ENCODE measurements around the gene NUP93. TPM values are rescaled to one million over a fixed set of nuclear protein-coding genes. Genes with fewer than 3 reads are reported as not detected.
A peak's percentile ranks its signal among the peaks of the same experiment; 100 is the strongest.
"Not testable (repeated sequence)": the region's sequence is repeated elsewhere in the genome, so short reads cannot be mapped to it uniquely, and the experiment has no call there.

NUP93 gene
- polyA plus RNA-seq, 1 donor from 2014 or later: 237 TPM

GRCh38 chr16:56793492-56793891 lies 63.6 kb downstream of the NUP93 start:
- Histone ChIP-seq H4K20me1 (ENCODE audit: insufficient read depth) (peaks cover 4% of the 10 kb centered on the region), H2AFZ (ENCODE audit: low read depth, low read length) (no peak overlapping the region), H3K9me3 (ENCODE audit: low read length) (no peaks in the 10 kb centered on the region), H3K36me3 (ENCODE audit: insufficient read depth, low read length) (no peaks in the 10 kb centered on the region), H3K4me2 (ENCODE audit: low read length) (no peak overlapping the region), H3K4me3 (ENCODE audit: low read length) (no peak overlapping the region), H3K9ac (ENCODE audit: low read length) (no peak overlapping the region), H3K27ac (ENCODE audit: low read length) (no peak overlapping the region), H3K9me2 (ENCODE audit: insufficient read depth, low read length) (no peaks in the 10 kb centered on the region), H3F3A (ENCODE audit: insufficient read depth, low read length, poor library complexity, severe bottlenecking) (no peaks in the 10 kb centered on the region), H3K27me3 (ENCODE audit: insufficient read depth, low read depth, low read length) (no peaks in the 10 kb centered on the region), H3K79me2 (replicated peaks; ENCODE audit: insufficient read depth, low read length) (peaks cover 55% of the 10 kb centered on the region)
- TF ChIP-seq SMC3 (conservative IDR thresholded peaks at IDR 0.05; ENCODE audit: poor library complexity) (no peak), MXI1 (conservative IDR thresholded peaks at IDR 0.05; ENCODE audit: poor library complexity, severe bottlenecking) (no peak), EZH2 (IDR thresholded peaks at IDR 0.05; ENCODE audit: borderline replicate concordance, insufficient read depth, low read length, poor library complexity, severe bottlenecking) (no peak), CTCF (IDR thresholded peaks at IDR 0.05; ENCODE audit: poor library complexity, severe bottlenecking) (peak; percentile 43), TAF1 (IDR thresholded peaks at IDR 0.05; ENCODE audit: low read depth) (no peak), RAD21 (conservative IDR thresholded peaks at IDR 0.05) (peak; percentile 35), EP300 (conservative IDR thresholded peaks at IDR 0.05; ENCODE audit: poor library complexity, severe bottlenecking) (no peak), POLR2AphosphoS5 (IDR thresholded peaks at IDR 0.05) (no peak)
- TF ChIP-seq, protein P1, sequence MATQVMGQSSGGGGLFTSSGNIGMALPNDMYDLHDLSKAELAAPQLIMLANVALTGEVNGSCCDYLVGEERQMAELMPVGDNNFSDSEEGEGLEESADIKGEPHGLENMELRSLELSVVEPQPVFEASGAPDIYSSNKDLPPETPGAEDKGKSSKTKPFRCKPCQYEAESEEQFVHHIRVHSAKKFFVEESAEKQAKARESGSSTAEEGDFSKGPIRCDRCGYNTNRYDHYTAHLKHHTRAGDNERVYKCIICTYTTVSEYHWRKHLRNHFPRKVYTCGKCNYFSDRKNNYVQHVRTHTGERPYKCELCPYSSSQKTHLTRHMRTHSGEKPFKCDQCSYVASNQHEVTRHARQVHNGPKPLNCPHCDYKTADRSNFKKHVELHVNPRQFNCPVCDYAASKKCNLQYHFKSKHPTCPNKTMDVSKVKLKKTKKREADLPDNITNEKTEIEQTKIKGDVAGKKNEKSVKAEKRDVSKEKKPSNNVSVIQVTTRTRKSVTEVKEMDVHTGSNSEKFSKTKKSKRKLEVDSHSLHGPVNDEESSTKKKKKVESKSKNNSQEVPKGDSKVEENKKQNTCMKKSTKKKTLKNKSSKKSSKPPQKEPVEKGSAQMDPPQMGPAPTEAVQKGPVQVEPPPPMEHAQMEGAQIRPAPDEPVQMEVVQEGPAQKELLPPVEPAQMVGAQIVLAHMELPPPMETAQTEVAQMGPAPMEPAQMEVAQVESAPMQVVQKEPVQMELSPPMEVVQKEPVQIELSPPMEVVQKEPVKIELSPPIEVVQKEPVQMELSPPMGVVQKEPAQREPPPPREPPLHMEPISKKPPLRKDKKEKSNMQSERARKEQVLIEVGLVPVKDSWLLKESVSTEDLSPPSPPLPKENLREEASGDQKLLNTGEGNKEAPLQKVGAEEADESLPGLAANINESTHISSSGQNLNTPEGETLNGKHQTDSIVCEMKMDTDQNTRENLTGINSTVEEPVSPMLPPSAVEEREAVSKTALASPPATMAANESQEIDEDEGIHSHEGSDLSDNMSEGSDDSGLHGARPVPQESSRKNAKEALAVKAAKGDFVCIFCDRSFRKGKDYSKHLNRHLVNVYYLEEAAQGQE (IDR thresholded peaks at IDR 0.05; ENCODE audit: borderline replicate concordance): no peak

GRCh38 chr16:56795011-56795410 lies 65.1 kb downstream of the NUP93 start:
- H3K9me3 ChIP-seq (ENCODE audit: low read length): no peaks in the 10 kb centered on the region
- no peak overlapping the region for H2AFZ ChIP-seq (ENCODE audit: low read depth, low read length)
- H3K27ac ChIP-seq (ENCODE audit: low read length): no peak overlapping the region
- peaks cover 7% of the 10 kb centered on the region for H3K36me3 ChIP-seq (ENCODE audit: insufficient read depth, low read length)
- H3K4me2 ChIP-seq (ENCODE audit: low read length): no peak overlapping the region
- H3K79me2 ChIP-seq (replicated peaks; ENCODE audit: insufficient read depth, low read length): peaks cover 41% of the 10 kb centered on the region
- TF ChIP-seq, protein P1 (IDR thresholded peaks at IDR 0.05; ENCODE audit: borderline replicate concordance): no peak
- no peak for TF ChIP-seq EZH2 (IDR thresholded peaks at IDR 0.05; ENCODE audit: borderline replicate concordance, insufficient read depth, low read length, poor library complexity, severe bottlenecking)
- TF ChIP-seq TAF1 (IDR thresholded peaks at IDR 0.05; ENCODE audit: low read depth): no peak
- no peak for TF ChIP-seq CTCF (IDR thresholded peaks at IDR 0.05; ENCODE audit: poor library complexity, severe bottlenecking)
- no peak for TF ChIP-seq EP300 (conservative IDR thresholded peaks at IDR 0.05; ENCODE audit: poor library complexity, severe bottlenecking)
- no peak for TF ChIP-seq SMC3 (conservative IDR thresholded peaks at IDR 0.05; ENCODE audit: poor library complexity)
- no peak for TF ChIP-seq MXI1 (conservative IDR thresholded peaks at IDR 0.05; ENCODE audit: poor library complexity, severe bottlenecking)
- TF ChIP-seq RAD21 (conservative IDR thresholded peaks at IDR 0.05): no peak
- no peak for TF ChIP-seq POLR2AphosphoS5 (IDR thresholded peaks at IDR 0.05)
- no peak overlapping the region for H3K9ac ChIP-seq (ENCODE audit: low read length)
- H3K9me2 ChIP-seq (ENCODE audit: insufficient read depth, low read length): no peaks in the 10 kb centered on the region
- peaks cover 4% of the 10 kb centered on the region for H4K20me1 ChIP-seq (ENCODE audit: insufficient read depth)
- no peaks in the 10 kb centered on the region for H3K27me3 ChIP-seq (ENCODE audit: insufficient read depth, low read depth, low read length)
- no peaks in the 10 kb centered on the region for H3F3A ChIP-seq (ENCODE audit: insufficient read depth, low read length, poor library complexity, severe bottlenecking)
- H3K4me3 ChIP-seq (ENCODE audit: low read length): no peak overlapping the region

- not testable (repeated sequence) for H2AFZ ChIP-seq (ENCODE audit: low read depth, low read length); H3K4me2 ChIP-seq (ENCODE audit: low read length); H3K9me3 ChIP-seq (ENCODE audit: low read length); H3K27ac ChIP-seq (ENCODE audit: low read length); H3K36me3 ChIP-seq (ENCODE audit: insufficient read depth, low read length); H3K4me3 ChIP-seq (ENCODE audit: low read length); H3K27me3 ChIP-seq (ENCODE audit: insufficient read depth, low read depth, low read length); H3K9me2 ChIP-seq (ENCODE audit: insufficient read depth, low read length); H3F3A ChIP-seq (ENCODE audit: insufficient read depth, low read length, poor library complexity, severe bottlenecking); H3K9ac ChIP-seq (ENCODE audit: low read length); H4K20me1 ChIP-seq (ENCODE audit: insufficient read depth)
- H3K79me2 ChIP-seq (replicated peaks; ENCODE audit: insufficient read depth, low read length): peaks cover 21% of the 10 kb centered on the region
Measured at GRCh38 chr16:56797038-56797437, 67.1 kb downstream of the NUP93 start.
